HCT116 (cell line): ENCODE data around the gene ELK4. TPM values are rescaled to one million over a fixed set of nuclear protein-coding genes. Genes with fewer than 3 reads are reported as not detected.

Experiments used
- ATAC-seq: fragments of 200-7000 bp; cut with Tn5 transposase; 2 replicates; pipeline ENCODE4 v1.9.1; 2020; ENCODE audit warnings: mild to moderate bottlenecking, moderate library complexity
- BruUV-seq: library from RNA; stranded (reverse); fragments of 400-500 nt; replicated peaks from 2 replicates; lab custom pipeline; 2021; lab: Mats Ljungman, UMichigan
- CTCF ChIA-PET: fragments of 300-600 bp; sonication (Branson Sonifier 250); formaldehyde crosslinking; loops from one replicate; lab custom pipeline; 2021; ENCODE audit warnings: antibody characterized with exemption; lab: Charles Lee
- POLR2A ChIA-PET: fragments of 300-600, 350-600 bp; sonication (Branson Sonifier 250); formaldehyde crosslinking; loops from one replicate; lab custom pipeline; 2021; ENCODE audit warnings: antibody characterized with exemption; lab: Charles Lee
- RAD21 ChIA-PET, 2 experiments: fragments of 300-600 bp; sonication (Branson Sonifier 250); formaldehyde crosslinking; loops; one replicate each; lab custom pipeline; 2023; ENCODE audit warnings: low total read pairs in 2 of 2; ENCODE audit not compliant: uncharacterized antibody in 2 of 2, unreplicated experiment in 2 of 2, low non-redundant PET in 1 of 2; lab: Charles Lee
- DNase-seq: peaks from one replicate; pipeline ENCODE4 v3.0.0-alpha.2; 2010; ENCODE audit warnings: low read depth, low spot score
- H2AFZ ChIP-seq: fragments of 200-600 bp; shearing (Covaris generic), sonication (generic); 2 replicates; pipeline ENCODE4 v1.6.1; 2017; ENCODE audit warnings: low read depth, mixed run types, mixed read lengths, antibody characterized with exemption, low read length; ENCODE audit not compliant: poor library complexity, severe bottlenecking
- H3K27ac ChIP-seq: 2 replicates; pipeline ENCODE4 v1.5.1; 2012; ENCODE audit warnings: low read depth, low read length
- H3K27me3 ChIP-seq: fragments of 200-600 bp; sonication (generic); 2 replicates; pipeline ENCODE4 v1.6.1; 2016; ENCODE audit warnings: mixed run types, low read length, mixed read lengths; ENCODE audit not compliant: insufficient read depth
- H3K36me3 ChIP-seq, 2 experiments: fragments of 200-500 bp in 1 of 2; fragments of 200-600 bp in 1 of 2; sonication (Bioruptor generic) in 1 of 2; sonication (generic) in 1 of 2; 2 replicates each; pipeline versions ENCODE4 v1.5.1 to v1.6.1; 2014 to 2016; ENCODE audit warnings: low read length in 2 of 2, inconsistent platforms in 1 of 2, mixed read lengths in 1 of 2, mixed run types in 1 of 2; ENCODE audit not compliant: insufficient read depth in 2 of 2, control insufficient read depth in 1 of 2
- H3K4me1 ChIP-seq, 2 experiments: fragments of 200-600 bp in 1 of 2; sonication (generic) in 1 of 2; 2 replicates each; pipeline versions ENCODE4 v1.5.1 to v1.6.1; 2012 to 2017; ENCODE audit warnings: low read length in 2 of 2, inconsistent platforms in 1 of 2, mild to moderate bottlenecking in 1 of 2, mixed read lengths in 1 of 2, mixed run types in 1 of 2, moderate library complexity in 1 of 2; ENCODE audit not compliant: insufficient read depth in 2 of 2, control insufficient read depth in 1 of 2
- H3K4me2 ChIP-seq: fragments of 200-600 bp; sonication (generic); 2 replicates; pipeline ENCODE4 v1.6.1; 2017; ENCODE audit warnings: mixed run types, low read length, mixed read lengths
- H3K4me3 ChIP-seq, 2 experiments: fragments of 200-600 bp in 1 of 2; sonication (generic) in 1 of 2; replicated peaks in 1 of 2; 2 replicates each; pipeline ENCODE4 v1.5.1; 2011 to 2016; ENCODE audit warnings: low read length in 2 of 2, control low read depth in 1 of 2, low read depth in 1 of 2, mild to moderate bottlenecking in 1 of 2, mixed read lengths in 1 of 2, mixed run types in 1 of 2
- H3K79me2 ChIP-seq: fragments of 200-600 bp; sonication (generic); 2 replicates; pipeline ENCODE4 v1.6.1; 2017; ENCODE audit warnings: mild to moderate bottlenecking, mixed run types, low read length, moderate library complexity, mixed read lengths; ENCODE audit not compliant: insufficient read depth
- H3K9ac ChIP-seq: fragments of 200-600 bp; sonication (generic); 2 replicates; pipeline ENCODE4 v1.6.1; 2016; ENCODE audit warnings: low read length, mixed read lengths
- H3K9me2 ChIP-seq: fragments of 200-600 bp; sonication (generic), shearing (Covaris generic); 2 replicates; pipeline ENCODE4 v1.6.1; 2017; ENCODE audit warnings: mixed run types, mild to moderate bottlenecking, moderate library complexity; ENCODE audit not compliant: insufficient read depth
- H3K9me3 ChIP-seq, 2 experiments: fragments of 200-500 bp in 1 of 2; fragments of 200-600 bp in 1 of 2; sonication (Bioruptor generic) in 1 of 2; sonication (generic) in 1 of 2; 2 replicates each; pipeline ENCODE4 v1.6.1; 2014 to 2017; ENCODE audit warnings: low read length in 2 of 2, mixed read lengths in 2 of 2, inconsistent platforms in 1 of 2, low read depth in 1 of 2, mild to moderate bottlenecking in 1 of 2, mixed run types in 1 of 2, moderate library complexity in 1 of 2; ENCODE audit not compliant: control insufficient read depth in 1 of 2, insufficient read depth in 1 of 2
- H4K20me1 ChIP-seq: fragments of 200-600 bp; sonication (generic), shearing (Covaris generic); 2 replicates; pipeline ENCODE4 v1.6.1; 2017; ENCODE audit warnings: mixed run types, mild to moderate bottlenecking, moderate library complexity; ENCODE audit not compliant: insufficient read depth
- EZH2 ChIP-seq: fragments of 200-600 bp; sonication (generic); IDR thresholded peaks from 2 replicates; pipeline ENCODE4 v1.6.1; 2017; ENCODE audit warnings: antibody characterized with exemption, mixed run types
- RAD21 ChIP-seq: IDR thresholded peaks from 2 replicates; pipeline ENCODE4 v1.6.1; 2012; ENCODE audit warnings: low read depth, mild to moderate bottlenecking
- intact Hi-C: fragments of 100-400 bp; cut with micrococcal nuclease; formaldehyde crosslinking; loops from 2 replicates; pipeline ENCODE4 v1.10.0; 2022
- total RNA-seq: library from RNA; stranded (reverse); gene quantifications from one replicate; pipeline ENCODE4 v1.2.1, GENCODE V29; 2021; ENCODE audit not compliant: unreplicated experiment

ELK4 gene
- total RNA-seq, 1 experiment from 2014 or later = 46.2 TPM

DNA sequence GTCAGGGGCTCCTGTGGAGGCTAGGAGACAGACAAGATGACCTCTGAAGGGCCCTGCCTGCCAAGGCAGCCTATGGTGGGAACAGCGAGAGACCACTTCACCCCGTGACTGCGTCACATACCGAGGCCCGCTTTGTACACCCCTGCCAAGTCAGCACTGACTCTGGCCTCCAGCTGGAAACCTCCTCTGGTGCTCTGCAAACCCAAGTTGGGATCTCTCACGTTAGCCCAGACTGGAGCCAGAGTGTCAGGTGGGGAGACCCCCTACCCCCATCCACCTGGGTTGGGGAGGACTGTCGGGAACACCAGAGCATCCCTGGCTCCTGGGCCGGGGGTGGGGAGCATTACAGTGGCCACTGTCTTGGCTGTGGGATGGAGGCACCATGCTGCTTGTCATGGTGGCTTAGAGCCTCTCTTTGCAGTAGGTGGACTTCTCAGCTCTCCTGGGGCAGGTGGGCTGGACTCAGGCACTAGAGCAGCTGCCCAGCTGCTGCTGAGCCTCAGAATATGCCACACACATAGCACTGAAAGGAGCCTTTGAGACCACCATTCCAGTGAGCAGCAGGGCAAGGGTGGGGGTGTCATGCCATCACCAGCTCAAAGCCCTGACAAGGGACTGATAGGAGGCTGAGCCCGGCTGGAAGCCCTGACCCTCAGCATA lies 50.4 kb downstream of the ELK4 start:
- ChIA-PET POLR2A (no interaction called here), CTCF (no interaction called here), RAD21 (no interaction called here)
- Histone ChIP-seq H4K20me1 (no peaks in the 10 kb centered on the region), H3K36me3 (no peaks in the 10 kb centered on the region), H3K4me2 (no peak overlapping the region), H3K27ac (no peak overlapping the region), H3K9me2 (no peaks in the 10 kb centered on the region), H3K79me2 (no peaks in the 10 kb centered on the region), H2AFZ (no peak overlapping the region), H3K9me3 (no peaks in the 10 kb centered on the region), H3K4me1 (no peaks in the 10 kb centered on the region), H3K4me3 (no peak overlapping the region), H3K9ac (no peak overlapping the region), H3K27me3 (peaks cover 11% of the 10 kb centered on the region; the same call in 1 of the 2 replicates)
- TF ChIP-seq RAD21 = no peak
- intact Hi-C loops = no loop called here
- DNase-seq = no peak
- no peak for ATAC-seq
- BruUV-seq = no TSS peak

DNA sequence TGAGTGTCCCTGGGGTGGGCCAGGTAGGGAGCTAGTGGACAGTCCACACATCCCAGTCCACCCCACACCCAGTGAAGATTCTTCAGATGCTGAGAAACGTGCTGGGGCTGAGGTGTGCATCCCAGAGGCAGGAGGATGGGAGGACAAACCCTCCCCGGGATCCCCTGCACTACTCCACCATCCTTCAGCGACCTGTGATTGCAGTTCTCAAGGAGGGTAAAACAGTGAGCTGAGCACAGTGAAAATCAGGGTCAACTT lies 51.0 kb downstream of the ELK4 start:
- H2AFZ ChIP-seq = no peak overlapping the region
- POLR2A ChIA-PET = no interaction called here
- RAD21 ChIA-PET = no interaction called here
- no peaks in the 10 kb centered on the region for H3K4me1 ChIP-seq
- no peaks in the 10 kb centered on the region for H3K9me3 ChIP-seq
- no peak overlapping the region for H3K4me3 ChIP-seq
- BruUV-seq = no TSS peak
- CTCF ChIA-PET = no interaction called here
- intact Hi-C loops = no loop called here
- no peak for TF ChIP-seq EZH2
- H3K79me2 ChIP-seq = no peaks in the 10 kb centered on the region
- no peak for ATAC-seq
- H3K9me2 ChIP-seq = no peaks in the 10 kb centered on the region
- H3K36me3 ChIP-seq = no peaks in the 10 kb centered on the region
- H3K9ac ChIP-seq = no peak overlapping the region
- H3K27me3 ChIP-seq = peaks cover 11% of the 10 kb centered on the region; the same call in 1 of the 2 replicates
- no peak overlapping the region for H3K4me2 ChIP-seq
- no peak overlapping the region for H3K27ac ChIP-seq
- H4K20me1 ChIP-seq = no peaks in the 10 kb centered on the region
- DNase-seq = no peak
